ENCODE results near the gene MGRN1.
A peak's percentile ranks its signal among the peaks of the same experiment; 100 is the strongest.

Gene MGRN1

DNA sequence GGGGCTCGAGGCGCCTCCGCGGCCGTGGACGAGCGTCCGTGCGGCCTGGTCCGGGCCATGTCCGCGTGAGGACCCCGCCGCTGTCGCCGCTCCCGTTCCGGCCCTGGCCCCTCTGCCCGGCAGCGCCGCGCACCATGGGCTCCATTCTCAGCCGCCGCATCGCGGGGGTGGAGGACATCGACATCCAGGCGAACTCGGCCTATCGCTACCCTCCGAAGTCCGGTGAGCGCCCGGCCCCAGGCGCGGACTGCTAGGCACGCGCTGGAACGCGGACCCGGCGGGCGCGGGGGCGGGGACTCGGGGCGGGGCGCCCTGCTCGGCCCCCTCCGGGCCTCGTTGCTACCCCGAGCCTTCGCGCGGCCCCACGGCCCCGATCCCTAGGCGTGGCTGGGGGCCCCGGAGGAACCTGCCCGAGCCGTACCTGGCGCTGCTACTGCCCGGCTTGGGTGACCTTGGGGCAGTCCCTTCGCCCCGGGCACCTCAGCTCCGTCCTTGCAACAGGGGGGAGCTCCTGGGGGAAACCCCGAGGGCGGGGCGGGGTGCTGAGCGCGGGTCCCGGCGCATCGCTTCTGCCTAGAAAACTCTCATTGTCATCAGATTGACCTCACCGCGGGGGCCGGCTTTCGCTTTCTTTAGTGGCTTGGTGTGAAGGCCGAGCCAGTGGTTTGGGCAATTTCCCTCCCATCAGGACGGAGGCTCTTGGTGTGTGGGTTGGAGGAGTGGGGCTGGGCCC, 367 bp downstream of the MGRN1 start:
- DNase-seq (ENCODE audit: low read depth), result no peak

DNA sequence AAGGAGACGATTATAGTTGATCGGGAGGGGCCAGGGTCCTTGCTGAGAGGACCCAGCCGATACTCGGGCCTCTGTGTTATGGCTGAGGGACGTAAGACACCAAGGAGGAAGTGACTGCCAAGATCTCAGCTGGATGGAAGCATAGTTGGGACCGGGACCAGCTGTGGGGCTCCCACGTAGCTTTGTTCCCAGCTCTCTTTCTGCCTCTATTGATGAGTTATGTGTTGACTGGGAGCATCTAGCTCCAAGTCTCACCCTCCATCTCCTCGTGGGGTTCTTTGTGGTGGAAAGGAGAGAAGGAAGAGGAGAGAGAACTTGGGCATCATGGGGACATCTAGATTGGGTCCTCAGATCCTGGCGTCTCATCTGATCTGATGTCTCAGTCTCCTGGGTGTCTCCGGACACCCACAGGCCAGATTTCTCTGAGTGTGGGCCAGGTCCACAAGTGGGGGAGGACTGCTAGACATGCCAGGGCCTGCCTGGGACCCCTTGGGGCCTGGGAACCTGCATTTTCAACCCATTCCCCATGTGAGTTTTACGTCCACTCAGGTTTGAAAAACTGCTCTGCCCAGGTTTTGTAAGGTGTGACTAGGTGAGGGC, 1.0 kb downstream of the MGRN1 start:
- DNase-seq (ENCODE audit: low read depth), result no peak

DNA sequence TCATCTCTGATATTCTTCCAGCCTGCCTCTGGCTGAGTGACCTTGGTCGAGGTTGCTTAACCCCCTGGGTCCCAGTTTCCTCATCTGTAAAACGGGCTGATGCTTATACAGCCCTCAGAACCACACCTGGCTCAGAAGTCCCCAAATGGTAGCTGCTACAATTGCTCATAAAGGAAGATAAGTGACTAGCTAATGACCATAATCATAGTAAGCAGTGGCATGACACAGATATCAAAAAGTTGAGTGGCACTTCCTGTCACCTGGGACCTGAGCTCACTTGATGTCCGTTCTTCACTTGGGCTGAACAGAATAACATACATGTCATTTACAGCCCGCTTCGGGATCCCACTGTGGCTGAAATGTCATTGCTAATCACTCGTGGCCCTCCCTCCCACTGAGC, 1.8 kb downstream of the MGRN1 start:
- no peak for DNase-seq (ENCODE audit: low read depth)

DNA sequence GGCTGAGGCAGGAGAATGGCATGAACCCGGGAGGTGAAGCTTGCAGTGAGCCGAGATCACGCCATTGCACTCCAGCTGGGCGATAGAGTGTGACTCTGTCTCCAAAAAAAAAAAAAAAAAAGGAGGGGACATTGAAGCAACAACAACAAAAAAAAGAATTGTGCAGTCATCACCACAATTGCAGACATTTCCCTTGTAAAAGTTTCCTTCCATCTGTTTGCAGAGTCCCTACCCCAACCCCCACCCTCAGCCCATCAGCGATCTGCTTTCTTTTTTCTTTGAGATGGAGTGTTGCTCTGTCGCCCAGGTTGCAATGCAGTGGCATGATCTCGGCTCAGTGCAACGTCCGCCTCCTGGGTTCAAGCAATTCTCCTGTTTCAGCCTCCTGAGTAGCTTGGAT, 3.7 kb downstream of the MGRN1 start:
- no peak for DNase-seq (ENCODE audit: low read depth)

DNA sequence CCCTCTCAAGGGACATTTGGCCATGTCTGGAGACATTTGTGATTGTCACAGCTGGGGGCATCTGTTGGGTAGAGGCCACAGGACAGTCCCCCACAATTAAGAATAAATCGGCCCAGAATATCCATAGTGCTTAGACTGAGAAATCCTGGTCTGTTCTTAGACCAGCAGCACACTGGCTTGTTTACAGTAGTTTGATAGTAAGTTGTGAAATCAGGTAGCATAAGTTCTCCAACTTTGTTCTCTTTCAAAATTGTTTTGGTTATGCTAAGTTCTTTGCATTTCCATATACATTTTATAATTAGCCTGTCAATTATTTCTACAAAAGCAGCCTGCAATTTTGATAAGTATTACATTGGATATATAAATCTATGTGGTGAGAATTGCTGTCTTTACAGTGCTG, 6.8 kb downstream of the MGRN1 start:
- DNase-seq (ENCODE audit: low read depth), result no peak

DNA sequence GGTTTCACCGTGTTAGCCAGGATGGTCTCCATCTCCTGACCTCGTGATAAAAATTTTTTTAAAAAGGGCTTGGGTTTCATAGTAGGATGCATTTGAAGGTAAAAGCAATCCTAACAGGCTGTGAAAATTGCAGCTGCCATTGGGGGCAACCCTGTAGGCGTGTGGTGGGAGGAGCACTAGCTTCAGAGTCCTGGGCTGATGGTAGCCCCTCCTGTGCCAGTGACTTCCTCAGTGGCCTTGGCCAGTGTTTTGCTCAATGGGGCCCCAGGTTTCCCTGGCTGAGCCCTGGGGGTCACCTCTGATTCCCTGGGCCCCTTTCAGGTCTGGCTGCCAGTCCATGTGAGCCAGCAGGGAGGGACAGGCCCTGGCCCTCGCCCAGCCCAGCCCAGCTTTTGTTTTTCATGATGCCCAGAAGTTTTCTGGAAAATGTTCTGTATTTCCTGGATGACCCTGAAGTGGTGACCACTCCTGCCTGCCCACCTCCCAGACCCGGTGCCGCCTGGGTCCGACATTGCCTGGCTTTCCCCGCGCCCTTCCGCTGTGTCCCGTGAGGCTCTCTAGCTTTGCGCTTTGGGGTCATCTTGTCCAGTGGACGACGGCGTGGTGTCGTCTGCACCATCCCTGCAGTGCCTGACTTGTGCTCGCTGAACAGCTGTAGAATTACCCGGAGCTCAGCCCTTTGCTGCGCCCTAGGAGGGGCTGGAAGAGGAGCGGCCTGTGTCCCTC, 9.4 kb downstream of the MGRN1 start:
- DNase-seq (ENCODE audit: low read depth), result no peak

DNA sequence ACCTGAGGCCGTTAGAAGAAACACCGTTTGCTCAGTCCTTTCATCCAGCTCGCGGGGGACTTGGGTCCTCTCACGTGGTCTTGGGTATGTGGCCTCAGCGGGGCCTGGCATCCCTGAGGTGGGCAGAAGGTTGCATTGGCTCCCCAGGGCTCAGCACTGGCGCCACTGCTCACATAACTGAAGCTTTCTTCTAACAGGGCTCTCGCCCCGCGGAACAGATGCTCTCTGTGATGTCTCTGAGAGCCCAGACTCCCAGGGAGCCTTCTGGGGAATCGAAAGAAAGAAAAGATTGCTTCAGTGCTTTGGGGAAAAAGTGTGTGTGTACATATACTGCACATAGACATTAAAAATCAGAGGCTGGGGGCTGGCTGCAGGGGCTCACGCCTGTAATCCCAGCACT, 10.1 kb downstream of the MGRN1 start:
- no peak for DNase-seq (ENCODE audit: low read depth)

DNA sequence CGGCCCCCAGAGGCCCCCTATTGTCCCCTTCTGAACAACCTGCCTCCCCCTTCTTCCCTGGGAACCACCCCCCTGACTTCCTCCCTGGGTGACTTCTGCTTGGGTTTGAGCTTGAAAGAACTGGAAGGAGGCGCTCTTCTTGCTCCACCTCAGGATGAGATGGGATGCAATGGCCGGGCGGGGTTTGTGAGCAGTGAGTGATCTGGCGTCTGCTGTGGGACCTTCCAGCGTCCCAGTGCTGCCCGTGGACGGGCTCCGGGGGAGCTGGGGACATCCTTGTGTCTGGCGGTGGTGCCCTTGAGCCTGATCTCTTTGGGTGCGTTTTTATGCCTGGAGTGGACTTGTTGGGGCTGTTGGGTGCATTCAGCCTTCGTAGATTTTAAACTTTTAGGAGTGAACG, 11.6 kb downstream of the MGRN1 start:
- no peak for DNase-seq (ENCODE audit: low read depth)

DNA sequence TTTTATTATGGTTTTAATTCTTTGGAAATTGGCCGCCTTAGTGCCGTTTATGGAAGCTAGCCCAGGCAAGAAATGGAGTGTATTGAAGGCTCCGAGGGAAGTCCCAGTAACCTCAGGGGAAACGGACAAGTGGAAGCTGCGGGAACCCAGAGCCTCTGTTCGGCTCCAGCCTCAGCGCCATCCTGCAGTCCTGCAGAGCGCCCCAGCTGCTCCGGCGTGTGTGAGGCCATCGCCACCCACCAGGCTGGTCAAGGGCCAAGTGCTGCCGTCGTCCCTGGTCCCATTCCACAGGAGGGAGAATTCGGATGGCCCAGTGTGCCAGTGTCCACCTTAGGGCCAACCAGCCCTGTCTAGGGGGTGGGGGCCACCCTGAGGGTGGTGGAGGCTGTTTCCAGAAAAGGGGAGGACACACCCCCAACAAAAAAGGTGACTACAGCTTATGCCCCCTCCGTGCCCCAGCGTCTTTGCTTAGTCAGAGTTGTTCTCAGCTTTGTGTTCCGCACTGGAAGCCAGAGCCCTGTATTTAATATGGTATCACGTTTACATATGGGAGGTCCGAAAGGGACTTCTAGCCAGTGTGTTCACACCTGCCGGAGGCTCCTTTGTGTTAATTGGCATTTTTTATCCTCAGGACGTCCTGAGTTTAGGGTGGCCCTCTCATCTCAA, 13.0 kb downstream of the MGRN1 start:
- DNase-seq (ENCODE audit: low read depth), result no peak

DNA sequence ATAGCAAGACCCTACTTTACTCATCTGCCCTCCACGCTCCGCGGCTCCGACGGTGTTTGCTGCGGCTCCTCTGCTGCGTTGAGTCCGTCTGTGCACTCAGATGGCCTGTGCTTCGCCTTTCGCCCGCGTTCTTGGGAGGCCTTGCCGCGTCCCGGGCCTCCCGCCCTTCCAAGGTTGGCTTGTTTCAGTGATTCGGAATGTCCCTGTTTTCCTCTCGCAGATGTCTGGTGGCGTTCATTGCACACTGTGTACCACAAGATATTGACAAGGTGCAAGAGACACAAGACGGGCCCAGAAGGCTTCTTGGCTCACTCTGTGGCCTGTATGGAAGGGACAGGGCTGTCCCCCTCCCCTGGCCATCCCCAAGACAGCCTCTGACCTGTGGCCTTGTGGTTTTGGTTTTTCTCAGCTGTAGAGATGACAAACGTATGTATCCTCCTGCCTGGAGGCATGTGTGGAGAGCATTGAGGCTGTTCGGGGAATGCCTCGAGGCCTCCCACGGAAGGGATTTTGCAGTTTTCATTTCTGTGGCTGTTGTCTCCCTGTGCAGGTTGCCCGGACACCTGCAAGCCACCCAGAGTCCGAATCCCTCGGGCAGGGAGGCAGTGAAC, 15.4 kb downstream of the MGRN1 start:
- no peak for DNase-seq (ENCODE audit: low read depth)

DNA sequence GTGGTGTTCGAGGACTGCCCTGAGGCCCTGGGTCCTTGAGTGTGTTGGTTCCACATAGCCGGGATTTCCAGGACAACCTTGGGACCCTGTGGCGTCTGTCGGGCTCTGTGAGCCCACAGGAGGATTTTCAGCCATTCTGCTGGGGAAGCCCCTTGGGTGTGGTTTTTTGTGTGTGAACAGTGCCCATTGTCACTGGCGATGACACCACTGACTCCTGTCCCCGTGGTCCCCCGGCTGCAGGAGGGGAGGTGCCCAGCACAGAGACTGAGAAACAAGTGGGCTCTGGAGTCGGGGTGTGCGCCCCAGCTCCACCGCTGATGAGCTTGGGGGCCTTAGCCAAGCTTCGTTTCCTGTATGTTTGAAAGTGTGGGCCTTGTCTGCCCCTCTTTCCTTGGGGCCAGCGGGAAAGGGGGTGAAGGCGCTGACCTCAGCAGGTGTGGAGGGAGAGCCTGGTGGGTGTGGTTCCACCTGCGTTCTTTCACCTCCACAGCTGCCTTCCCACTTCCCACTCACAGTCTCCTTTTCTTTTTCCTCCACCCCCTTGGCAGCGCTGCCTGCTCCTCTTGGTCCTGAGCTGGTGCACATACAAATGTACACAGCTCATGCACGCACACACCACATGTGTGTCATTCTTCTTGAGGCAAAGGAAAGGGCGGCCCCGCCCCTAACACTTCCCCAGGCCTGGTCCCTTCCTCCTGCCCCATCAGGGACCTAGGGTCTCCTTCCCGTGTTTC, 16.1 kb downstream of the MGRN1 start:
- DNase-seq (ENCODE audit: low read depth), result no peak

DNA sequence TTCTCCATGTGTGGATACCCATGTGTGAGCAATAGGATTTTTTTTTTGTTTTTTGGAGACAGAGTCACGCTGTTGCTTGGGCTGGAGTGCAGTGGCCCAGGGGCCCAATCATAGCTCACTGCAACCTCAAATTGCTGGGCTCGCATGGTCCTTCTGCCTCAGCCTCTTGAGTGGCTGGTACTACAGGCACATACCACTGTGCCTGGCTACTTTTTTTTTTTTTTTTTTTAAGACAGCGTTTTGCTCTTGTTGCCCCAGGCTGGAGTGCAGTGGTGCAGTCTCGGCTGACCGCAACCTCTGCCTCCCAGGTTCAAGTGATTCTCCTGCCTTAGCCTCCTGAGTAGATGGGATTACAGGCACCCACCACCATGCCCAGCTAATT, 16.7 kb downstream of the MGRN1 start:
- no peak for DNase-seq (ENCODE audit: low read depth)

DNA sequence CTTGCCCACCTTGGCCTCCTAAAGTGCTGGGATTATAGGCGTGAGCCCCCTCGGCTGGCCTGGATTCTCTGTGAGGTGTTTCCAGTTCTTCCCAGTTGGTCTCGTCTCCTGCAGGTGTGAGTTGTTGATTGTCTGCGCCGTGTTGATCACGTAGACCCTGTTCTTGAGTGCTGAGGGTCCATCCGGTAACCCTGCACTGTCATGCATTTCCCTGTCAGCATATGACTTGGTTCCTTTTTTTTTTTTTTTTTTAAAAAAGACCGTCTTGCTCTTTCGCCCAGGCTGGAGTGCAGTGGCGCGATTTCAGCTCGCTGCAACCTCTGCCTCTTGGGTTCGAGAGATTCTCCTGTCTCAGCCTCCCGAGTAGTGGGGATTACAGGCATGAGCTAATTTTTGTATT, 17.3 kb downstream of the MGRN1 start:
- DNase-seq (ENCODE audit: low read depth), result no peak

DNA sequence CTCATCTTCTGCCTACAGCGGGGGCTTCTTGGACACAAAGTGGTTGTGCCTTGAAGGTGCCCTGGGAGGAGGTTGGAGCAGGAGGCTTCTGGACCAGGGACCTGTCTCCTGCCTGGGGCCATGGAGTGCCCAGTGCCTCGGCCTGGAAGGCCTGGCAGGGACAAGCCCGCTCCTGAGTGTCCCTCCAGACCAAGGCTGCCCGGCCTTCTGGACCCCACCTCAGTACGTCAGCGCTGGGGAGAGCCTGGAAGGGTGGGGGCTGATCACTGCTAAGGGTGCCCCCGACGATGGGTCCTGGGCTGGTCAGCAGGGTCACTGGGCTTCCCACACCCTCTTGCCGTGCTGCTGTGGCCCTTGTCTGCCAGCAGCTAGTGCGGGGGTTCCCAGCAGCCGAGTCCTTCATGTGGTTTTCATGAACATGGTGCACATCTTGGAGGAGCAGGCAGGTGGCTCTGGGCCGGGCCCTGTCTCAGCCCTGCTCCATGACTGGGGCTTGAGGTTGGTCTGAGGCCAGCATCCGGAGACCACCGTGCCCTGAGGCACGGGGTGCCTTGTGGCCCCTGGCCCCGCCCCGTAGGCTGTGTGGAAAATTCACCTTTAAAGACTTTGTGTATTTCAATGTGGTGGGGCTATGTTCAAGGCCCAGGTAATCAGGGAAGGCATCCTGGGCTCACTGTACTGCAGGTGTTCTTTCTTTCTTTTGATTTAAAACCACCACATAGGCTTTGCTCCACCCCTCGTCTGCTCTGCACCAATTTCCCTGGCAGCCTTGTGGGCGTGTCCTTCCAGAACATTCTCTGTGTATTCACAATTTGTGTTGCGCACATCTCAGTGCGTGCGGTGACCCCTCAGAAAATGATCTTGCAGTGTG, 22.4 kb downstream of the MGRN1 start:
- DNase-seq (ENCODE audit: low read depth), result no peak

DNA sequence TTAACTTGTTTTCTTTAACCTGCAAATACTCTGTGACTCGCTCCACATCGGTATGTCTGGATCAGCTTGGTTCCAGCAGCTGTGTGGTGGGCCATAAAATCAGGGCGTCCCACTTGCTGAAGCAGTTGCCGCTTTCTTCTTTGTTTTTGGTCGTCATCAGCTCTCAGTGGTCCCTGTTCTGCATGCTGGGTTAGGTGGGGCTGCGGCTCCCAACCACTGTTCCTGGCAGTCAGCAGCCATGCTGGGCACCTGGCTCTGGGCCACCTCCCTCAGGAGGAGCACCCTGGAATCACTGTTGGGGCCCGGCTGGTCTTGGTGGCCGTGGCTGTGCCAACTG, 23.0 kb downstream of the MGRN1 start:
- no peak for DNase-seq (ENCODE audit: low read depth)

DNA sequence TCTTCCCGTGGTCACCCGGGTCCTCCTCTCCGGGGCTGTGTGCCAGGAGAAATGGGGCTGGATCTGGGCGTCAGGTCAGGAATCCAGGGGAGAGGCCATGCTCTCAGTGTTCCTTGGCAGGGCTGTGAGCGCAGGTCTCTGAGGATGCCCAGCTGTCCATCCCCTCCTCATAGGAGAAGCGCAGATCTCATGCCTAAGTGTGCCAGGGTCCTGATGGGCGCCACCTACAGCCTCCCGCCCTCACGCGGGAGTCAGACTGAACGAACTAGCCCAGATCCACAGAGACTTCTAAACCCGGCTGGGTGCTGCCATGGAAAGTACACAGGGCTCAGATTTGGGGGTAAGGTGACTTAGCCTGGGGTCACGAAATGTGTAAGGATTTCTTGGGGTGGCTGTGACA, 24.3 kb downstream of the MGRN1 start:
- DNase-seq (ENCODE audit: low read depth), result no peak

DNA sequence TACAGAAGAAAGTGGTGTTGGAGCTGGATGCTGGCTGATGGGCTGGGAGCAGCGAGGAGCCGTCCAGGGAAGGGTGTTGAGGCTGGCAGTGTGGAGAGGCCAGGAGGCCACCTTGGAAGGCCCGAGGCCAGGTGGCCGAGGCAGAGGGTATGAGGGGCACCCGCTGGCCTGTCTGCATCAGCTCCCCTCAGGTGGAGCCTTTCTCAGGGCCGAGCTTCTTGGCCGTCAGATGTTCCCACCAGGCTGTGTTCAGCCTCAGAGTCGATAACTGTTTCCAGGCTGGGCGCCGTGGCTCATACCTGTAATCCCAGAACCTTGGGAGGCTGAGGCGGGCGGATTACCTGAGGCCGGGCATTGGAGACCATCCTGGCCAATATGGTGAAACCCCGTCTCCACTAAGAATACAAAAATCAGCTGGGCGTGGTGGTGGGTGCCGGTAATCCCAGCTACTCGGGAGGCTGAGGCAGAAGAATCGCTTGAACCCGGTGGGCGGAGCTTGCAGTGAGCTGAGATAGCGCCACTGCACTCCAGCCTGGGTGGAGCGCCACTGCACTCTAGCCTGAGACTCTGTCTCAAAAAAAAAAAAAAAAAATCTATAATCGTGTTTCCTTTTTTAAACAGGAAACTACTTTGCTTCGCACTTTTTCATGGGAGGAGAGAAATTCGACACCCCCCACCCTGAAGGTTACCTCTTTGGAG, 25.3 kb downstream of the MGRN1 start:
- no peak for DNase-seq (ENCODE audit: low read depth)

DNA sequence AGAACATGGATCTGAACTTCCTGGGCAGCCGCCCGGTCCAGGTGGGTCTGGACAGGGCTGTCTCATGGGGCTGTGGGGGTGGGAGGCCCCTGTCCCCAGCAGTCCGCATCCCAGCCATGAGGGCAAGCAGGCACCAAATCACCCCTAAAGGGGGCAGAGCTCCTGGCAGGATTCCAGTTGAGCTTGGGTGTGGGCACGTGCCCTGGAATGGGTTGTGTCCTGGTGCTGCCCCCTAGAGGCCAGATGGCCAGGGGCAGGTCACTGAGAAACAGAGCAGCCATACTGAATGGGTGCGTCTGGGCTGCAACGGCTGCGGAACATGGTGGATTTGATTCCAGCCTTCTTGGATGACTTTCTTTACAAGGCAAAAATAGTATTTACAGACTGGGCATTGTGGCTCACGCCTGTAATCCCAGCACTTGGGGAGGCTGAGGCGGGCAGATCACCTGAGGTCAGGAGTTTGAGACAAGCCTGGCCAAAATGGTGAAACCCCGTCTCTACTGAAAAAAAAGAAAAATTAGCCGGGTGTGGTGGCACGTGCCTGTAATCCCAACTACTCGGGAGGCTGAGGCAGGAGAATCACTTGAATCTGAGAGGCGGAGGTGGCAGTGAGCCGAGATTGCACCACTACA, 25.9 kb downstream of the MGRN1 start:
- peak; percentile 22 for DNase-seq (ENCODE audit: low read depth)

DNA sequence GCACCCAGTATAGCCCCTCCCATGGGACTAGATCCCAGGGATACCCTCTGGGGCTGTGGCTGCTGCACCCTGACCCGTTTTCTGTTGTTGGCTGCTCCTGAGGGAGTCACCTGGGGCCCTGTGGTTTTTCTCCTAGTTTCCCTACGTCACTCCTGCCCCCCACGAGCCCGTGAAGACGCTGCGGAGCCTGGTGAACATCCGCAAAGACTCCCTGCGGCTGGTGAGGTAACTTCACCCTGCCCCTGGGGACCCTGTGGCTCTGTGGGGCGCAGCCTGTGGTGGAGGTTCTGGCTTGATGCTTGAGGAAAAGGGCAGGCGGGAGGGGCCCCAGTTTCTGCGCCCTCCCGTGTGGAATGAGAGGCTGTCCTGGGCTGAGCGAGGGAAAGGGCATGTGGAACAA, 27.2 kb downstream of the MGRN1 start:
- no peak for DNase-seq (ENCODE audit: low read depth)

DNA sequence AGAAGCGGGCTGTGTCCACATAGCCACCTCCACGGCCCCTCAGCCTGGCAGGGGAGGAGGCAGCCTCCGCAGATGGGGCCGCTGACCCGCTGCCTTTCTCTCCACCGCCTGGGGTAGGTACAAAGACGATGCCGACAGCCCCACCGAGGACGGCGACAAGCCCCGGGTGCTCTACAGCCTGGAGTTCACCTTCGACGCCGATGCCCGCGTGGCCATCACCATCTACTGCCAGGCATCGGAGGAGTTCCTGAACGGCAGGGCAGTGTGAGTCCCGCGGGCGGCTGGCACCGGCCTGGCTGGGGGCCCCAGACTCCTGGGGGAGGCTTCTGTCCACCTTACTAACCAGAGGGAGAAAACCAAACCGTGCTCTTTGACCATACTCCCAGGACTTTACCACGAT, 27.9 kb downstream of the MGRN1 start:
- no peak for DNase-seq (ENCODE audit: low read depth)
